ENCODE results near the gene SEMA3B.
"Not testable (repeated sequence)": the region's sequence is repeated elsewhere in the genome, so short reads cannot be mapped to it uniquely, and the experiment has no call there.

SEMA3B gene

DNA sequence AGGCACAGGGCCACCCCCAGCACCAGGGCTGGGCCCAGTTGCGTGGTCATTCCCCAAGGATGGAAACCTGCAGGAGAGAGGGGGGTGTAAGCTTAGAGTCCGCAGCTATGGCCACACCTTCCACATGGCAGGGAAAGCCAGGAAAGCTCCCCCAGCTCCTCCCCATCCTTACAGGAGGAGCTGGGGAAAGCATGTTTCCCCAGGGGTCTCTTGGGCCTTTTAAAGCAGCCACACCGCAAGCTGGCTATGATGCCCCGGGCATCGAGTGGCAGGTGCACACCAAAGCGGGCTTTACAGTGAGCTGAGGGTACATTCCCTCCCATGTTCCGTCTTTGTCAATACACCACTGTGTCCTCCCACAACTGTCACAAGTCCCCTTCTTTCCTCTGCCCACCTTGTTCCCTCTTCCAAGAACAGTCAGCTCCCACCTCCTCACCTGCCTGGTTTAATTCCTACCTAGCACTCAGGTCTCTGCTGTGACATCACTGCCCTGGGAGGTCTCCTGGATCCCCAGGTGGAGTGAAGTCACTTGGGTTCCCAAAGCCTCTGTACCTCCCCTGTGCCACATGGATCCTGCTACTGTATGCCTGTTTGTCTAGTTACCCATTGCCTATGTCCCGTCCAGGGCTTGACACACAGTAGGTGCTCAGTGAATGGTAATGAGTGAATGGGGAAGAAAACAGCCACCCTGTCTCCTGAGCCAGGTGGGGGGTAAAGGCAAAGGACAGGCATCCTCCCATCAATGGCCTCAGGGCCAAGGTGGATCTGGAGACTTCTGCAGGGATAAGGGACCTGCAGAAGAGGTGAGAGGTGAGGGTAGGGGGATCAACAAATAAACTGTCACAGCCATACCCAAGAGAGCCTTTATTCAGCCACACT is 26.8 kb downstream of the SEMA3B start:
- no peak for ATAC-seq

DNA sequence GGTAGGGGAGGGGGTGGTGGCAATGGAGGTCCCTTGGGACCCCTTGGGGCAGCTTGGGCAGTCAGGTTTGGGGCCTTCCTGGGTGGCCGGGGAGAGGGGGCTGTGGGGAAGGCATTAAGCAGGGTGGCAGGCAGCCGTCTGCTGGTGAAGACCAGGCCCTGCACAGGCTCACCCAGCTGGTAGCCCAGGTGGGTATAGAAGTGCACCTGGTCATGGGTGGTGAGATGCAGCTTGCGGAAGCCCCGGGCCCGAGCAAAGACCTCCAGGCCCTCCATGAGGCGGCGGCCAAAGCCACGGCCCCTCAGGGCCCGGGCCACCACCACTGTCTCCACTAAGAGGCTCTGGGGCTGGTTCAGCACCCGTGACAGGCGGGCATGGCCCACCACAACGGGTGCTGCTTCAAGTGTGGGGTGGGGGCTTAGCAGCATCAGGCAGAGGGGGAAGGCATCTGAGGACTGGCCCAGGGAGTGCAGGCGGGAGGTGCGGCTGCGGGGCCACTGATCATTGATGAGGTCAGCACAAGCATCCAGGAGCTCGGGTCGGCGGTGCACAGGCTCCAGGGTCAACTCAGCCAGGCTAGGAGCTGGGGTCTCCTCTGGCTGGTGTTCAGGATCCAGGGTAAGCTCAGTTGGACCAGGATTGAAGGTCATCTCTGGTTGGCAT is 27.9 kb downstream of the SEMA3B start:
- ATAC-seq: no peak

DNA sequence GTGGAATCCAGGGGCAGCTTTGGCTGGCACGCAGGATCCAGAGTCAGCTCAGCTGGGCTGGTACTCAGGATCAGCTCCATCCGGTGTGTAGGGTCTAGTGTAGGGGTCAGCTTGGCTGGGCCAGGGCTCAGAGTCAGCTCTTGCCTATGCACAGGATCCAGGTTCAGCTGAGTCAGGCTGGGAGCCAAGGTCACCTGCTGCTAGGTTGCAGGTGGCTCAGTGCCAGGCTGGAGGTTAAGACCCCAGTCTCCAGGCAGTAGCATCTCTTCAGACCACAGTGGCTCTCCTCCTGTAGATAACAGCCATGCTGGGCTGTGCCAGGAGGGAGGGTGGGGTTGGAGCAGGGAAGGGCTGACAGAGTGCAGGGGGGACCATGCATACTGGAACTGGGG is 28.4 kb downstream of the SEMA3B start:
- no peak for ATAC-seq

DNA sequence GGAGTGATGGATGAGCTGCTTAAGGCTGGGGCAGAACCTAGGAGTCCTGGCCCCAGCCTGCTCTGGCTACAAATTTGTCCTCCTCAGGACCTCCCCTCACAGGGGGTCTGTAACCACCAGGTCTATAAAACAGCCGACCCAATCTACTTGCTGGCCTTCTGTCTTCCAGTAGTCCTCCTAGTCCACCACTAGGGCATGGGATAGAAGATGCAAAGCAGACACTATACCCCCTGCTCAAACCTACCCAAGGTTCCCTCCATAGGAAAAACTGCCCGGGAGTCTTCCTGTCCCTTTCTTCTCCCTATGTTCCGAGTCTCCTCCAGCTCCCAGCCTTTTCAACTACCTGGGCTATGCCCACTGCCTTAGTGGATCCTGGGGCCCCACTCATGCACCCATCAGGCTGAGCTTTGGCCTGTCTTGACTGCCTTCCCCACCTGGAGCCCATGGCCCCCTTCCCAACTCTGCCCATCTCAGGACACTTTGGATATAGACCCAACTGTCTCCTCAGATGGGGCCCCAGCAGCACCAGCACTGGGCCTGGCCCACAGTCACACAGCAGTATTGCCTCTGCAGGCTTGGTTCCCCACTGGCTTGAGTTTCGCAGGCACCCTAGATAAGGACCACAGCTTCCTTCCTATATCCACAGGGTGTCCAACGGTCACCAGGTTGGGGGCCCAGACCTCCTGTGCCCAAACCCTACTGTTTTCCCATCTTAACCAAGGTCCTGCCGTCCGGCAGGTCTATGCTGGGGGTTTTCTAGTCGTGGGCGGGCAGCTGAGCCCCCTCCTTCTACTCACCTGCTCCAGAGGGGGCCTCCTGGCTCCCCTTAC is 29.2 kb downstream of the SEMA3B start:
- no peak for ATAC-seq

DNA sequence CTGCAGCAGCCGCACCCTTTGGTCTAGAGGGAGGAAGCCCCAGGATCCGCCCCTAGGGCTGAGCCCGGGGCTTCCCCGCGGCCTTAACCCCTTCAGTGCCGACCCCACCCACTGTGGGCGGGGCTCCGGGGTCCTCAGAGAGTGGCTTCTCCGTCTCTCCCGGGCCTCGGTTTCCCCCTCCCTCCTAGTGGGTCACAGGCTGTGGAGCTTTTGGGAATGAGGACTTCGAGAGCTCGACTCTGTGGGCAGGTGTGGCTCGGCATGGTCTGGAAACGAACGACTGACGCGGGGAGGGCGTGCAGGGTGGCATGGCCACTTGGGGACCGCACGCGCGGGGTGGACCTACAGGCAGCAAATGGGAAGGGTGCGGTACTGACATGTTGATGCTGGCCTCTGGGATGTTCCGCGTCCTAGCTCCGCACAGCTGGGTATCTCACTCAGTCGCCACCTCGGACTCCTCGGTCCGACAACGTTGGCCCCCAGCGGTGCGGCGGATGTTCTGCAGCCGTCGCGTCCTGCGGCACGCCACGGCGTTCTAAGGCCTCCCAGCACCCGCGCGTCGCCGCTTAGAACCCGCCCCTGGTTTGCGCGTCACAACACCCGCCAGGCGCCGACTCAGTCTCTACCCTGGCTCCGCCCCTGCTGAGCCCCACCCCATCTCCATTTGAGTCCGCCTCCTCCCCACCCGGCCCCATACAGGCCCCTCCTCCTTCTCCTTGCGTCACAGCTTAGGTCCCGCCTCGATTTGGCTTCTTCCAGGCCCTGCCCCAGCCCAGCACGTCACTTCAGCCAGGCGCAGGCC is 30.1 kb downstream of the SEMA3B start, which contains the start of the genes HYAL3 and NAA80:
Gene HYAL3 (minus strand): TSS at position 570 of the 802 bp plus-strand sequence. CDS start 3,803 bp downstream, outside the sequence.
Gene NAA80 (minus strand): TSS at position 570 of the 802 bp plus-strand sequence. CDS start 1,942 bp downstream, outside the sequence.
- peak; percentile 86 to 89 for ATAC-seq

DNA sequence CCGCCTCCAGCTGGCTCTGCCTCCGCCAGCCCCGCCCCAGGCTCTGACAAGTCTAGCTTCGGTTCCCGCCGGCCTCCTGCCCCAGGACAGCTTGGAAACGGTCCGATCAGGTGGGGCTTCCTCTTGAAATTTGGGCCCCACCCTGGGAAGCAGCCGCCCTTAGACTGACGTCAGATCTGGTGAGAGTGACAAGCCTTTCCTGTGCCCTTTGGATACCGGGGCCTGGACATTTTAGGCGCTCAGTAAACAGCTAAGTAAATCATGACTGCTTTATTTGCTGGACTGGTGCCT is 30.6 kb downstream of the SEMA3B start:
- no peak for ATAC-seq

DNA sequence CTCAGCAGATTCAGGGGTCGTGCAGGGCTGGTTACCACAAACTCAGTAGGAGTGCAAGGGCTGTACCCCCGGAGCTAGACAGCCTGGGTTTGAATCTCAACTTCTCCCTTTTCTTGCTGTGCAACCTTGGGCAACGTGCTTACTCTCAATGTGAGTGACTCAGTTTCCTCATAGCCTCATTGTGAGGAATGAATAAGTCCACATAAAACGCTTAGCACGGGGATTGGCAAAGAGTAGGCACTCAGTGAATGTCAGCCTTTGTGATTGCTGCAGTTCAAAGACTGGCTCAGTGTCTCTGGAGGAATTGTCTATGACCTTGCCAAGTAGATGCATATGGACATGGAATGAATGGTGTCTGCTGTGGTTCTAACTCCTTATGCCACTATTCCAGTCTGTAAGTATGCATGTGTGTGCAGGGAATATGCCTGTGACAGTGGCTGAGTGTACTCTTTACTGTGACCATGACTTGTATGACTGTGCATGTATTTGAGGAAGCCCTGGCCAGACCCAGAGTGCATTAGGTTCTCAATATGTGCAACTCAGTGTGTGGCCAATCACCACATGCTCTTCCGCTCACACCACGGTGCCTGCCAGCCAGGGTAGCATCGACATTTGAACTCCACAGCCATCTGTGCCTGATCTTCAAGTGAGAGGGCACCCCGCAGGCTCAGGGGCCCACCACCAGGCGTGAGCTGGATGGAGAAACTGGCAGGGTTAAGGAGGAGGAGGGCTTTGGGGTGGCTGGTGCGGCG is 31.2 kb downstream of the SEMA3B start:
- ATAC-seq: no peak

DNA sequence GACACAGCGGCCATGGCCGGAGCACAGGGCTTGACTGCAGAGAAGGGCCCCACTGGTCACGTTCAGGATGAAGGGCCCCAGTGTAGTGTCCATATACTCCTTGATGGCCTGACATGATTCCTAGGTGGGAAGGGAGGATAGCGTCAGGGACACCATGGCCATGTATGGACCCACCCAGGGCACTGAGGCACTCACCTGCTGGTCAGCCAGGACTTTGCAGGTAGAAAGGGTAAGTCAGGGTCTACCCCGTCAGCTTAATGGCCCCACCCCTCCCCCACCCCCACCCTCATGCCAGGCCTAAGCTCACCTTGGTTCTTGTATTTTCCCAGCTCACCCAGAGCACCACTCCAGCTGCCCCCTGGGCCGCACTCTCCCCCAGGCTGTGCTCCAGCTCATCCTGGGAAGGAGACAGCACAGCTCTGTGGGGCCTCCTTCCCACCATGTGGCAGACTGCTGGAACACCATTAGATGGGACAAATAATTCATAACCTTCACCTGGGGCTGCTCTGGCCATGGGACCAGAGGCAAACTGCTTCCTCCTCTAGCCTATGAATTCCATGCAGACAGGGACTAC is 31.8 kb downstream of the SEMA3B start:
- ATAC-seq: no peak

DNA sequence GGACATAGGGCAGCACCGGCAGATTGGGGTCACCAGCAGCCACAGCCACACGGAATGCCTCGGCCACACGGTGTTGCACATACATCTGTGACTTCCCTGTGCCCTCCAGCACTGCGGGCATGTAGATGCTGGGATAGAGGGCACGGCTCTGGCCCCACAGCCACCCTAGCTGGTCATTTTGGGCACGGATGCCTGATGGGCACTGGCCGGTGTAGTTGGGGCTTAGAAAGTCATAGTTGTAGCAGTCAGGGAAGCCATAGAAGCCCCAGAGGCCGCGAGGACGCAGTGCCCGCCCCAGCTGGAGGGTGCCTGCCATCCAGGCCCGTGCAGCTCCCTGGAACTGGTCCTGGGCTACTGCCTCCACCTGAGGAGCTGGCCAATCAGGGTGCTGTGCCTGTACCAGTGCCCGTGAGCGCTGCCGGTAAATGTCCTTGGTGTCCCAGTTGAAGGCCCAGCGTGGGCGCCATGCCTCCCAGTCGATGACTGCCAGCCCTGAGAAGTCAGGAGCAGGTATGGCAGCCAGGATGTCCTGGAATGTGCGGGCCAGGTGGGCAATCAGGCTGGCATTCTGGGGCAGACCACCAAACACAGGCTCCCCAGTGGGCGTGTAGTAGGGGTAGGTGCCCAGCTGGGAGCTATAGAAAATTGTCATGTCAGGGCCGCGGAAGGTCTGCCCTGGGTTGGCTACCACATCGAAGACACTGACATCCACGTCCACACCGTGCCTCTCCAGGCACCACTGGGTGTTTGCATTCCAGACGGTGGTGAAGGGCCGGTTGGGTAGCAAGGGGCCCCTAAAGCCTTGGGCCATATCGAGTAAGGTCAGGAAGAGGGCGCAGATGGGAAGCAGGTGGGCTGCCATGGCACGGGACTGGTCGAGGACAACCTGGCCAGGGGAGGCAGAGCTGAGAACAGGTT is 33.4 kb downstream of the SEMA3B start:
- no peak for ATAC-seq

DNA sequence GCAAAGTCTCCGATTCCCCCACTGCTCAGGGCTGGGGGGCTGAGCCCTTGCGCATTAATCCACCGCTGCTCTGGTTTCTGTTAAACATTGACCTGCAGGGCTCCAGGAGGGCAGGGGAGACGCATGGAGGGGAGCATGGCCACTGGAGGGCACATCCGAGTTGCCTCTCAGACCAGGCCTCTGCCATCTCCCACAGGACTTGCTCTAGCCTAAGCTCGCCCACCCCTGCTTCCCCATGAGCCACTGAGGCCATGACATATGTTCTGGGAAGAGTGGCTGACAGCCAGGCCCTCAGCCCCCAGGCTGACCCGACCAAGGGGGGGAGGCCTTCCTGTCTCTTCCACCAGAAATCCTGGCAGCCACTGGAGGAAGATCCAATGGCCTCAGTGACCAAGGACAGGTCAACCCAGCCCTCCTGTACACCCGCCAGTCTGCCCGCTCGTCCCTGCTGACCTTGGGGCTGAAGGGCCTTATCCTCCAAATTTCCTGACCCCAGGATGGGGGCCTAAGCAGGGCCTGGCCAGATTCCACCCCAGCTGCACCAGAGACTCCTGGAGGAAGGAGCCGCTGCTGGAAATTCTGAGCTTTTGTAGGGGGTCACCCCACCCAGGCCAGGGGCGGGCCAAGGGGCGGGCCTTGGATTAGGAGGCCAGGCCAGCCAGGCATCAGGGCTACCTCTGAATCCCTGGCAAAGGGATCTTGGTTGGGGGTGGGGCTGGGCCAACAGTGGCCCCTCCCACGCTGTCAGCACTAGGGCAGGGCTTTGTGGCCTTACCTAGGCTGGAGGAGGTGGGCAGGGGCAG is 34.3 kb downstream of the SEMA3B start, which contains the start of gene HYAL1:
Gene HYAL1 (minus strand): TSS at position 562 of the 803 bp plus-strand sequence. CDS start 618 bp downstream, outside the sequence.
- no peak for ATAC-seq

DNA sequence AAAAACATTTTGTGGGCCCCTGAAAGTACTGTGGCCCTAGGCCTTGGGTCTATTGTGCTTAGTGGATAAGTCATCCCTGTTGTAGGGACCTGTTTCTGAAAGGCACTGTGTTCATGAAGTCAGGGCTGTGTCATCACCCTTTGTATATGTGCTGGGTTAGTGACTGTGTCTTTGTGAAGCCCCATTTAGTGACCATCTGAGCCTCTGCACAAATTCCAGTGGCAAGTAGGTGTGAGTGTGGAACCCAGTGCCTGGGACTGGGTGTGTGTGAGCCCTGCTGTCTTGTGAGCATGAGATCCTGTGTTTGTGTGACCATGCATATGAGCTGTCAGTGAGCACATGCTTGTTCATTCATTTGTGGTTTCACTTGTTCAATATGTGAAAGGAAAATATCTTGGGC is 35.7 kb downstream of the SEMA3B start:
- ATAC-seq: peak; percentile 65 to 72

DNA sequence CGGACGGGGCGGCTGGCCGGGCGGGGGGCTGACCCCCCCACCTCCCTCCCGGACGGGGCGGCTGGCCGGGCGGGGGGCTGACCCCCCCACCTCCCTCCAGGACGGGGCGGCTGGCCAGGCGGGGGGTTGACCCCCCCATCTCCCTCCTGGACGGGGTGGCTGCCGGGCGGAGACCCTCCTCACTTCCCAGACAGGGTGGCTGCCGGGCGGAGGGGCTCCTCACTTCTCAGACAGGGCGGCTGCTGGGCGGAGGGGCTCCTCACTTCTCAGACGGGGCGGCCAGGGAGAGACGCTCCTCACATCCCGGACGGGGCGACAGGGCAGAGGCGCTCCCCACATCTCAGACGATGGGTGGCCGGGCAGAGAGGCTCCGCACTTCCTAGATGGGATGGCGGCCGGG is 43.1 kb downstream of the SEMA3B start:
- ATAC-seq: not testable (repeated sequence)

DNA sequence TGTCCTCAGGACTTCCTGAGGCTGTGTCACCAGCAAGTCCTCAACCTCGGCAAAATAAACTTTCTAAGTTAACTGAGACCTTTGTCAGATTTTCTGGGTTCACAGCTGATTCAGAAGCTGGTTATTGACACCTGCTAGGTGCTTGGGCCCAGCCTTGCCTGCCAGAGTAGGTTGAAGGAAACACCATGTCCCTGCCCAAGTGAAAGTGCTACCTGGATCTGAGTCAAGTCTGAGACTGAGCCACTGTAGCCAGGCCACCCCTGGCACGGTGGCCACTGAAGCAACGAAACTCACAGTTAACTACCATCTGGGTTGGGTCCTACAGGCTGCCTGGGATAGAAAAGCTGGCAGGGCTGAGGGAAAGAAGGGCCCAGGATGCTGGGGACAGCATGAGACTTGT is 45.4 kb downstream of the SEMA3B start:
- ATAC-seq: no peak

DNA sequence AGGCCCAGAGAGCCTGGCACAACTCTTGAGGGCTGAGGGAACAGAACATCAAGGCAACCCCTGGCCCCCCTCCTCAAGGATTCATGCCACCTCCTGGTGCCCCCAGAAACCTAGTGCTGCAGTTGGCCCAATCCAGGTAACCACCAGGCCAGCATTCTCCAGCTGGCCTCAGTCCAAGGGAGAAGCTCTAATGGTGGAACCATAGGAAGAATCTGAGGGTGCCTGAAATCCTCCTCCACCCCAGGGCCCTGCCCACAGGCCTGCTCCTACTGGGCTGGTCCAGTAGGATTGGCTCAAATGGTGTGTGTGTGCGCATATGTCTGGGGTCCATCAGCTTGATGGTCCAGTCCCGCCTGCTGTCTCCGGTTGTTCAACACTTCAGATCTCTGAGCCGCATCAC is 45.9 kb downstream of the SEMA3B start:
- no peak for ATAC-seq

DNA sequence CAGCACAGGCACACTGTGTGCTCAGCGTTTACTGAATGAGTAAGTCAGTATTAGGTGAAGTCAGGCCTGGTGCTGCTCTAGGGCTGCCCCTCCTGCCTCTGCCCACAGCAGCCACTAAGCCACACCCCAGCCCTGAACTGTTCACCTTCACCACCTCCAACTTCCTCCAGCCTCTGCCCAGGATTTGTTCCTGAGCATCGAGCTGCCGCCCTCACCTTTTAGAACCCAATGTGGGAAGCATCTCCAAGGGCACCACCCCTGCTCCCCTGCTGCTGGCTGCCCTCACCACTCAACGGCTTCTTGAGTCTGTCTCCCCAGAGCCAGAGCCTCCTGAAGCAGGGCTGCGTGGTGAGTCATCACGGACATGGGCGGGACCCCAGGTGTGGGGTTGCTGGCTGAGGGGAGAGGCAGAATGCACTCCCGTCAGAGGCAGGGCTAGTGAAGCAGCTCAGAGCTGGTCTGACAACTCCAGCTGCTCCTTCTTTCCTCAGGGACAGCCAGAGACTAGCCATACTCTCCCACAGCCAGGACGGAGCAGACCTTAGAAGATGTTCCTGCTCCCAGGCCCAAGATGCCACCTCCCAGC is 47.8 kb downstream of the SEMA3B start:
- ATAC-seq: peak; percentile 48 to 53

DNA sequence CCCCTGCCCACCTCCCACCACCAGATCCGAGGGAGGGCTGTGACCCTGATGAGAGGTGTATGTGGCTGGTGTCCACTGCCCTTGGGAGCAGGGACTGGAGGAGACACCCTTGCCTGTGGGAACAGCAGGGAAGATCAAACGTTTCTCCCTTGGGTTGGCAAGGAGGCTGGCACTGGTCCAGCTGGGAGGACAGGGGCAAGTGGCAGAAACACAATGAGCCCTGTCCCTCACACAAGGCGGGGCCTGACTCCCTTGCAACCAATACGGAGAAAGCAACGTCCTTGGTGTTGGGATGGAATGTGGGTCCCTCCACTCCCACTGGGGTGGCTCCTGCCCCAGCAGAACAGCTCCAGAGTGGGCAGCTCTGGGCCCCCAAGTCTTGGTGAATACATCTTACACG is 48.4 kb downstream of the SEMA3B start:
- no peak for ATAC-seq

DNA sequence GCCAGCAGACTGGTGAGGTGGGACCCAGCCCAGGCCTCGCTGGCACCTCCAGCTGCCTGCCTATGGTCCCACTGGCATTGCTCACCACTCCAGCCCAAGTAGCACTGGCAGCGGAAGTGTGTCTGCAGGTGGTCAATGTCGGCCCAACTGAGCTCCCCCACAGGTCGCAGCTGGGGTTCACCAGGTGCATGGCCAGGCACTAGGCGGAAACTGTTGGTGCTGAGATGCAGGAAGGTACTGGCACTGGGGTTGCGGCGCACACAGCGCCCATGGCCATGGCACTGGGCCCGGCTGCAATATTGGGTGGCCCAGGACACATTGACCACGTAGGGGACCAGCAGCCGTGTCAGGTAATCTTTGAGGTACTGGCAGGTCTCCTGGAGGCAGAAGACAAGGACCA is 49.2 kb downstream of the SEMA3B start:
- ATAC-seq: no peak

DNA sequence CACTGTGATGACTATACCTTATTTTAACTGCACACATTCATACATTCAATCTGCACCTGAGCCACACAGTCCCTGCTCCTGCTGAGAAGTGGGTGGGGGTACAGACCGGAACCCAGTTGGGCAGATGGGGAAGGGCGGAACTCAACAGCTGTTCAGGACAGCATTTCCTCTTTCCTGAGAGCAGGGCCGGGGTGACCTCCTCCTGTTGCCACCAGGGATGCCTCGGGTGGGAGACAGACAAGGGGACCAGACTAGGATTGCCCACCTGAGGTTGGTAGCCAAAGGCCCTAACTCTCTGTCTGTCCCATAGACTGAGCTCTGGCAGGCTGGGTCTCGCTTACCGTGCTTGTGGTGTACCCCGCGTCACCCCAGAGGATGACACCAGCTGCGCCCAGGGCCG is 49.7 kb downstream of the SEMA3B start:
- ATAC-seq: no peak

Measured in activated CD4-positive, CD25-positive, alpha-beta regulatory T cell treated with anti-CD3 and anti-CD28 coated beads, Interleukin-2, amount 50 U/mL, for 24 hours (primary cell).